Measurements from ENCODE around the gene VMP1.
A peak's percentile ranks its signal among the peaks of the same experiment; 100 is the strongest.

Gene VMP1

GRCh38 chr17:59707149-59707970 is at the start of gene VMP1, which contains the start of gene PTRH2:
VMP1 (plus strand) TSS chr17:59707654; CDS start chr17:59731447, 23,793 bp downstream.
PTRH2 (minus strand) TSS chr17:59707430; CDS start chr17:59697978, 9,452 bp downstream.
- DNase-seq (ENCODE audit: low read depth) = peak; percentile 94

DNA sequence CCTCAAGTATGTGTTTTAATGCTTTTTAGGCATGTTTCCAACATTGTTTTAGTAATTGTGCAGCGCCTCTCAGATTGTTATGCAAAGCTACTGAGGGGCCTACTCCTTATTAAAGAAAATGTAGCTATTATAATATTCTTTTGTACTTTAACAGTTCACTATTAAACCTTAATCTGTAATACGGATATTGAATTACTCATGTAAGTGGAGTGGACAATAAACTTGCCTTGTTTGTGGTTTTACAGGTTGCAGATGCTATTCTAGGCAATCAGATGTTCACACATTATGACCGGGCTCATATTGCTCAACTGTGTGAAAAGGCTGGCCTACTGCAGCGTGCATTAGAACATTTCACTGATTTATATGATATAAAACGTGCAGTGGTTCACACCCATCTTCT is 41.2 kb upstream of the VMP1 start:
- DNase-seq (ENCODE audit: low read depth) = no peak

- DNase-seq (ENCODE audit: low read depth) = no peak
These were observed 38.6 kb upstream of the VMP1 start for GRCh38 chr17:59668816-59669215.

DNA sequence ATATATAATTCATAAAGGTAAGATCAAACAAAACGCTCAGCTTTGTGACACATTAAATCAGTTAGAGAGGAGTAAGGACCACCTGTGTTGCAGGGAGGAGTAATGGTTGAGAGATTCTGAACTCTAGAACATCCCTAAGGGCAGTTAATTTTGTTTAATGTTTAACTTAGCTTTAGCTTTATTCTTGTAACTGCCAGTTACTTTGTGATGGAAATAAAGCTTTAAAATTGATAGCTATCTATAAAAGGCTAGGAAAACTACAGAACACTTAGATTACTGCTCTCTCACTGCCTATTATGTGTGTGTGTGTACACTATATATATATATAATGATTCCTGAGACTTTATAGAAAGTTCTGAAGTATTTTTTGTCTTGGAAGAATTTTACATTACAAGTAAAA is 38.0 kb upstream of the VMP1 start:
- DNase-seq (ENCODE audit: low read depth) = no peak

- DNase-seq (ENCODE audit: low read depth) = no peak
These were observed 37.5 kb upstream of the VMP1 start for GRCh38 chr17:59669944-59670343.

- DNase-seq (ENCODE audit: low read depth) = no peak
These were observed 36.1 kb upstream of the VMP1 start for GRCh38 chr17:59671386-59671785.

GRCh38 chr17:59675231-59675630 is 32.2 kb upstream of the VMP1 start:
- DNase-seq (ENCODE audit: low read depth) = no peak

GRCh38 chr17:59676716-59677115 is 30.7 kb upstream of the VMP1 start:
- DNase-seq (ENCODE audit: low read depth) = no peak

DNA sequence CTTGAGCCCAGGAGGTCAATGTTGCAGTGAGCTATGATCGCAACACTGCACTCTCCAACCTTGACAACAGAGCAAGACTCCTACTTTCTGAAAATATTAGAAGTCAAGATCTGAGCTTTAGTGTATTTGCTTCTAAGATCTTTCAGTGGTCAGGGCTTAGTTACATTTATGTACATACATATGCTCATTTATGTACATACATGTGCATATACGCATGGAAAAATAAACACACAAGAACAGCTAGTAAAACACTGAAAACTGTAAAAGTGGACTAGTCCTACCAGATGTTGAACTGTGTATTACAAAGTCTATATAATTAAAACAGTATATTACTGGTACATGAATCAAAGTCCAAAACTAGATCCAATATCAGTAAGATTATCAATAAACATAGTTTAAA is 28.5 kb upstream of the VMP1 start:
- DNase-seq (ENCODE audit: low read depth) = no peak

- no peak for DNase-seq (ENCODE audit: low read depth)
These were observed 27.1 kb upstream of the VMP1 start for GRCh38 chr17:59680314-59680713.

GRCh38 chr17:59683283-59683682 is 24.2 kb upstream of the VMP1 start:
- DNase-seq (ENCODE audit: low read depth) = no peak

DNA sequence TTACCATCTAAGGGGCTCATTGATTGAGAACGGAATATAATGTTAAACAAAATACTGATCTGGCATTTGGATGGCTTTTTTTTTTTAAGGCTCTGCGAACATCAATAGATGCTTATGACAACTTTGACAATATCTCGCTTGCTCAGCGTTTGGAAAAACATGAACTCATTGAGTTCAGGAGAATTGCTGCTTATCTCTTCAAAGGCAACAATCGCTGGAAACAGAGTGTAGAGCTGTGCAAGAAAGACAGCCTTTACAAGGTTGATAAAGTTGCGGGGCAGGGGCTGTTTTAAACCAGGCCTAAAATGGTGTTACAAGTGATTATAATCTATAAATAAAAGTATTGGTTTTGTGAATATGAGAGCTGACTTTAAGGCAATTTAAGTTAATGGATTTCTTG is 22.5 kb upstream of the VMP1 start:
- peak; percentile 62 for DNase-seq (ENCODE audit: low read depth)

DNA sequence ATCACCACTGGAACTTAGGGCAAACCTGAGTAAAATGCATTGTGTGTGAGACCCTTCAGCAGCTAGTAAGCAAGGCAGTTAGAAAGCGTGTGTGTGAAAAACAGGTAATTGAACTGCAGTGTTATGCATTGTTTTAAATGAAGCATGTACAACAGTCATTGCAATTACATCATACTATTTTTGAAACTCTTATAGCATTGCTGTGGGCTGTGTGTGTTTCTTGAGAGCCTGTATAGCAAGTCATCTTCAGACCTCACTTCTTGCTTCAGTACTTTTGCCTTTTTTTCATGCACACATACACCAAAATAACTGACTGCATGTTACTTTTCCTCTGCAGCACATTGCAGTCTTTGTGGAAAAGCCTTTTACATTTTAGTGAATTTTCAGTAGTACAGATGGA is 19.4 kb upstream of the VMP1 start:
- no peak for DNase-seq (ENCODE audit: low read depth)

- DNase-seq (ENCODE audit: low read depth) = no peak
These were observed 19.0 kb upstream of the VMP1 start for GRCh38 chr17:59688496-59688895.

DNA sequence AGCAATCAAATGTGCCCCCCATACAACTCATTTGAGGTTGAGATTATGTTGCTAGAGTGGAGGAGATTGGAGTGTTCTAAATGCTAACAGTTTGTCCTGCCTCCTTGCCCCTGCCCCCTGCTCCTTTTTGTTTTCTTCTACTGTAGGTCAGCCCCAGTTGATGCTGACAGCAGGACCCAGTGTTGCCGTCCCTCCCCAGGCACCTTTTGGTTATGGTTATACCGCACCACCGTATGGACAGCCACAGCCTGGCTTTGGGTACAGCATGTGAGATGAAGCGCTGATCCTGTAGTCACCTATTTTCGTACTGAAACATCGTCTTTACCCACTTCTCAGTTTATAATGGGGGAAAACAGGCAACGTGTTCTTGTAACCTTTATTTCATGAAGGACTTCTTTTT is 13.9 kb upstream of the VMP1 start:
- DNase-seq (ENCODE audit: low read depth) = no peak

DNA sequence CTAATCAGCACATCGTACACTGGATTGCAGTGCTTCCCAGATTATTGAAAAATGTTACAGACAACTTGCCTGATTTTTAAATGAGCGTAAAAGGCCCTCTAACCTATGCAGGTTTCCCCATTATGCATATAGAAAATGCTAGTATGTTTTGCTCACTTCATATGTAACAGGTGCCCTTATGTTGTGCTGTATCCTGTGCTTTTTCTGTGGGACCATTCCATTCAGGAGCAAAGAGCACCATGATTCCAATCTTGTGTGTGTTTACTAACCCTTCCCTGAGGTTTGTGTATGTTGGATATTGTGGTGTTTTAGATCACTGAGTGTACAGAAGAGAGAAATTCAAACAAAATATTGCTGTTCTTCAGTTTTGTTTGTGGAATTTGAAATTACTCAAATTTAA is 13.1 kb upstream of the VMP1 start:
- DNase-seq (ENCODE audit: low read depth) = no peak

DNA sequence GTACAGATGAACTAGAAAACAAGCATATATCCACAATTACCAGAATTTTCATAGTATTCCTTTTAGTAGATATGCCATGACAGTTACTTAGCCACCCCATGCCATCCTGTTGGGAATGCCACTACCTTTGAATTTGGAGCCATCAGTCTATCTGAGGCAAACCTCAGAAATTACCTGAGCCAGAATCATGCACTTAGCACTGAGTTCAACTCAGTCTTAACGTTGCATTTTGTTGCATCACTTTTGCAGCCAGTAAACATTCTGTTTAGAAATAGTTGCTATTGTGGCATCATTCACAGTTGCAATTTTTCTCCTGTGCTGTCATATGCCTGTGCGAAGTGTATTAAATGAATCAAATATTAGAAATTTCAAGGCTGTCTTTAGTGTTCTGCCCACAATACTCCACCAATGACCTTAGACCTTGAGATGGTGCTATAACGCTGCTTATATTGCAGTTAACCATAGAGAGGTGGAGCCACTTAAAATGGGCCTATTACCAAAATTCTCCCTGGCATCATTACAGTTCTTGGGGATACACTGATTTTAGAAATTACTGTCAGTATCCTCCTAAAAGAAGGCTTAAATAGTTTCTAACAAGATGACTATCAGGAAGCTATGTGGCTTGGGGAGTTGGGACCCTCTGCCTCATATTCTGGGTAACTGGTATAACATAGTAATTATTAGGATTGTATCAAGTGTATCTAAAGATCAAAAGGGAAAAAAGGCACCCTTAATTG is 11.3 kb upstream of the VMP1 start:
- DNase-seq (ENCODE audit: low read depth) = no peak

- DNase-seq (ENCODE audit: low read depth) = no peak
These were observed 10.7 kb upstream of the VMP1 start for GRCh38 chr17:59696682-59697277.

GRCh38 chr17:59698143-59698542 is 9.3 kb upstream of the VMP1 start:
- DNase-seq (ENCODE audit: low read depth) = no peak

- DNase-seq (ENCODE audit: low read depth) = no peak
These were observed 8.2 kb upstream of the VMP1 start for GRCh38 chr17:59699218-59699617.

GRCh38 chr17:59699786-59700185 is 7.7 kb upstream of the VMP1 start:
- DNase-seq (ENCODE audit: low read depth) = no peak

DNA sequence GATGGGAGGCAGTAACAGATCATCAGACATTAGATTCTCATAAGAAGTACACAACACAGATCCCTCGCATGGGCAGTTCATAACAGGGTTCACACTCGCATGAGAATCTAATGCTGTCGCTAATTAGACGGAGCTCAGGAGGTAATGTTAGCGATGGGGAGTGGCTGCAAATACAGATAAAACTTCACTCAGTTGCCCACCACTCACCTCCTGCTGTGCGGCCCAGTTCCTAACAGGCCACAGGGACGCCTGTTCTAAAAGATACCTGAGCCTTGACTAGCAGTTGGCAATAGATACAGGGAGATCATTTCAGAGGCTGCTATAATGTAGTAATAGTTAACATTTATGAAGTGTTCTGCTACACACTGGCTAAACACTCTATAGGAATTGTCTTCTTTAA is 5.2 kb upstream of the VMP1 start:
- DNase-seq (ENCODE audit: low read depth) = no peak

DNA sequence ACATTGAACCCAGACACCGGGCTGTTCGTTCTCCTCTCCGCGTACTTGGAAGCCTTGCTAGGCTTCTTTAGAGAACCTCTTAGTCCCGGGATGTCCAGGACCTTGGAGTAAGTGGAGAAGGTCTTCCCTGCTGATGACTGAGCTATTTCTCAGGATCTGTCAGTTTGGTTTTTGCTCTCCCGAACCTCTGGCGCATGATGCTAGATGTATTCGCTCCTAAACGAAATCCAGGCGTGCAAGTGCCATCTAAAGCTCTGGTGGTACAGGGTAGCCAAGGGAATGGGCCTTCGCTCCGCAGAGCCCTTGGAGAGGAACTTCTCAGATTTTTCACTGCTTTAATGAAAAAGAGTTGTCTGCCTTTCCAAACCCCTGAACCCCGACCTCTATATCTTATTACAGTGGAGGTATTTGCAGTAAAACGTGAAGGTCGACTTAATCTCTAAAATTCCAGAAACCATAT is 547 bp downstream of the VMP1 start:
- DNase-seq (ENCODE audit: low read depth) = no peak

Measured in CMK (cell line).